Liver (tissue), 3 donors: ENCODE results near the gene ARHGEF19.

ENCODE experiments used
- CTCF ChIP-seq: fragments of 150-350 bp; IDR thresholded peaks from 2 replicates; pipeline ENCODE4 v1.5.1; 2017; ENCODE audit warnings: improper control_type of control experiment, low read depth, low read length; ENCODE audit not compliant: missing input control
- EGR1 ChIP-seq, 2 donors: IDR thresholded peaks; 2 replicates each; pipeline ENCODE4 v1.6.1; 2016 to 2018; ENCODE audit warnings: antibody characterized with exemption in 2 of 2, low read depth in 2 of 2
- HNF4G ChIP-seq: IDR thresholded peaks from 2 replicates; pipeline ENCODE4 v1.6.1; 2016; ENCODE audit warnings: antibody characterized with exemption
- JUND ChIP-seq, 2 donors: IDR thresholded peaks; 2 replicates each; pipeline ENCODE4 v1.6.1; 2016; ENCODE audit warnings: antibody characterized with exemption in 2 of 2
- RAD21 ChIP-seq, 2 donors: IDR thresholded peaks; 2 replicates each; pipeline ENCODE4 v1.6.1; 2016; ENCODE audit warnings: antibody characterized with exemption in 2 of 2, mild to moderate bottlenecking in 2 of 2
- REST ChIP-seq: IDR thresholded peaks from 2 replicates; pipeline ENCODE4 v1.6.1; 2016; ENCODE audit warnings: antibody characterized with exemption, mild to moderate bottlenecking
- RXRA ChIP-seq, 2 donors: IDR thresholded peaks; 2 replicates each; pipeline ENCODE4 v1.6.1; 2017 to 2018; ENCODE audit warnings: antibody characterized with exemption in 2 of 2, mild to moderate bottlenecking in 1 of 2
- SP1 ChIP-seq: IDR thresholded peaks from 2 replicates; pipeline ENCODE4 v1.6.1; 2018; ENCODE audit warnings: antibody characterized with exemption, mild to moderate bottlenecking
- TAF1 ChIP-seq: conservative IDR thresholded peaks from 2 replicates; pipeline ENCODE4 v1.6.1; 2016; ENCODE audit warnings: antibody characterized with exemption, mild to moderate bottlenecking
- YY1 ChIP-seq: IDR thresholded peaks from 2 replicates; pipeline ENCODE4 v1.6.1; 2016; ENCODE audit warnings: antibody characterized with exemption, mild to moderate bottlenecking
- TF ChIP-seq, protein P1 (sequence below): IDR thresholded peaks from 2 replicates; pipeline ENCODE4 v1.6.1; 2016; ENCODE audit warnings: antibody characterized with exemption
- TF ChIP-seq, protein P2 (sequence below): IDR thresholded peaks from 2 replicates; pipeline ENCODE4 v1.6.1; 2016; ENCODE audit warnings: antibody characterized with exemption
- TF ChIP-seq, protein P3 (sequence below): IDR thresholded peaks from 2 replicates; pipeline ENCODE4 v1.6.1; 2016; ENCODE audit warnings: antibody characterized with exemption
- donor health status: healthy.
- donor health status: healthy.

- peak; percentile 99 for TF ChIP-seq CTCF
- TF ChIP-seq REST = no peak
- no peak for TF ChIP-seq SP1
- TF ChIP-seq, protein P1, sequence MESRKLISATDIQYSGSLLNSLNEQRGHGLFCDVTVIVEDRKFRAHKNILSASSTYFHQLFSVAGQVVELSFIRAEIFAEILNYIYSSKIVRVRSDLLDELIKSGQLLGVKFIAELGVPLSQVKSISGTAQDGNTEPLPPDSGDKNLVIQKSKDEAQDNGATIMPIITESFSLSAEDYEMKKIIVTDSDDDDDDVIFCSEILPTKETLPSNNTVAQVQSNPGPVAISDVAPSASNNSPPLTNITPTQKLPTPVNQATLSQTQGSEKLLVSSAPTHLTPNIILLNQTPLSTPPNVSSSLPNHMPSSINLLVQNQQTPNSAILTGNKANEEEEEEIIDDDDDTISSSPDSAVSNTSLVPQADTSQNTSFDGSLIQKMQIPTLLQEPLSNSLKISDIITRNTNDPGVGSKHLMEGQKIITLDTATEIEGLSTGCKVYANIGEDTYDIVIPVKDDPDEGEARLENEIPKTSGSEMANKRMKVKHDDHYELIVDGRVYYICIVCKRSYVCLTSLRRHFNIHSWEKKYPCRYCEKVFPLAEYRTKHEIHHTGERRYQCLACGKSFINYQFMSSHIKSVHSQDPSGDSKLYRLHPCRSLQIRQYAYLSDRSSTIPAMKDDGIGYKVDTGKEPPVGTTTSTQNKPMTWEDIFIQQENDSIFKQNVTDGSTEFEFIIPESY = no peak
- TF ChIP-seq RAD21 (IDR thresholded peaks at IDR 0.05) = peak; percentile 100
- no peak for TF ChIP-seq YY1
- TF ChIP-seq, protein P2, sequence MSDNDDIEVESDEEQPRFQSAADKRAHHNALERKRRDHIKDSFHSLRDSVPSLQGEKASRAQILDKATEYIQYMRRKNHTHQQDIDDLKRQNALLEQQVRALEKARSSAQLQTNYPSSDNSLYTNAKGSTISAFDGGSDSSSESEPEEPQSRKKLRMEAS = no peak
- TF ChIP-seq RXRA (IDR thresholded peaks at IDR 0.05) = no peak
- no peak for TF ChIP-seq TAF1
- TF ChIP-seq EGR1 (IDR thresholded peaks at IDR 0.05; ENCODE audit: low read depth in 2 of 2) = no peak
- no peak for TF ChIP-seq JUND (IDR thresholded peaks at IDR 0.05)
- TF ChIP-seq, protein P3, sequence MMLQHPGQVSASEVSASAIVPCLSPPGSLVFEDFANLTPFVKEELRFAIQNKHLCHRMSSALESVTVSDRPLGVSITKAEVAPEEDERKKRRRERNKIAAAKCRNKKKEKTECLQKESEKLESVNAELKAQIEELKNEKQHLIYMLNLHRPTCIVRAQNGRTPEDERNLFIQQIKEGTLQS = no peak
- TF ChIP-seq HNF4G = no peak
Measured at GRCh38 chr1:16187748-16188401, 24.6 kb downstream of the ARHGEF19 start.
